Activated T-helper 2 cell treated with anti-CD3 and anti-CD28 coated beads, Interferon-gamma antibody, Interleukin-2, Interleukin-4, amounts not matched to agents 10 μg/mL and 5 μg/mL and 100 μg/mL, durations not matched to agents 14 hours and 24 hours and 36 hours (primary cell): ENCODE measurements around the gene STX1A. TPM values are rescaled to one million over a fixed set of nuclear protein-coding genes. Genes with fewer than 3 reads are reported as not detected.
"Not testable (repeated sequence)": the region's sequence is repeated elsewhere in the genome, so short reads cannot be mapped to it uniquely, and the experiment has no call there.

Experiments
- DNase-seq: peaks from one replicate; pipeline ENCODE4 v3.0.0; 2021; ENCODE audit warnings: low spot score
- H3K27ac Mint-ChIP-seq: one replicate; pipeline ENCODE4 v1.8.0; 2021; ENCODE audit warnings: mixed read lengths
- H3K27me3 Mint-ChIP-seq: one replicate; pipeline ENCODE4 v1.8.0; 2021; ENCODE audit warnings: low read depth, mixed read lengths
- H3K36me3 Mint-ChIP-seq: one replicate; pipeline ENCODE4 v1.8.0; 2021; ENCODE audit warnings: low read depth, mixed read lengths
- H3K4me1 Mint-ChIP-seq: one replicate; pipeline ENCODE4 v1.8.0; 2021; ENCODE audit warnings: low read depth, mixed read lengths
- H3K4me3 Mint-ChIP-seq: one replicate; pipeline ENCODE4 v1.8.0; 2021; ENCODE audit warnings: low read depth, mild to moderate bottlenecking, moderate library complexity, mixed read lengths
- H3K9me3 Mint-ChIP-seq: one replicate; pipeline ENCODE4 v1.8.0; 2021; ENCODE audit warnings: mixed read lengths
- intact Hi-C: fragments of 100-400 bp; cut with micrococcal nuclease; formaldehyde crosslinking; loops from one replicate; pipeline ENCODE4 v1.15.1; 2023
- total RNA-seq: library from RNA; stranded (reverse); gene quantifications from 2 replicates; pipeline ENCODE4 v1.2.3, GENCODE V29; 2022

Gene STX1A
- total RNA-seq, 1 donor from 2014 or later: 17.2 TPM

DNA sequence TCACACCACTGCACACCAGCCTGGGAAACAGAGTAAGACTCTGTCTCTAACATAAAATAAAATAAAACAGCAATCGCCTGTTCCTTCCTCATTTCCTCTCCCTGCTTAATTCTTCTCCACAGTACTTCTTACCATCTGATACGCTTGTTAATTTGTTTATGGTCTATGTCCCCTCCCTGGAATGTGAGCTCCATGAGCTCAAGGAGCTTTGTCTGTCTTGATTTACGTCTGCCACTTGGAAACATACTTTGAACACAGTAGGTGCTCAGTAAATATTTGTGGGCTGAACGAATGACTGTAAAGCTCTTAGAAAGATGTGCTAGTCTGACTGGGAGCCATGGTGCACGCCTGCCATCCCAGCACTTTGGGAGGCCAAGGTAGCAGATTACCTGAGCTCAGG, 9.1 kb upstream of the STX1A start:
- Mint-ChIP-seq H3K9me3 (no peaks in the 10 kb centered on the region), H3K4me1 (no peaks in the 10 kb centered on the region), H3K36me3 (no peaks in the 10 kb centered on the region), H3K27me3 (peaks cover 9% of the 10 kb centered on the region), H3K27ac (no peak overlapping the region), H3K4me3 (no peak overlapping the region)
- DNase-seq: no peak
- intact Hi-C loops: no loop called here

DNA sequence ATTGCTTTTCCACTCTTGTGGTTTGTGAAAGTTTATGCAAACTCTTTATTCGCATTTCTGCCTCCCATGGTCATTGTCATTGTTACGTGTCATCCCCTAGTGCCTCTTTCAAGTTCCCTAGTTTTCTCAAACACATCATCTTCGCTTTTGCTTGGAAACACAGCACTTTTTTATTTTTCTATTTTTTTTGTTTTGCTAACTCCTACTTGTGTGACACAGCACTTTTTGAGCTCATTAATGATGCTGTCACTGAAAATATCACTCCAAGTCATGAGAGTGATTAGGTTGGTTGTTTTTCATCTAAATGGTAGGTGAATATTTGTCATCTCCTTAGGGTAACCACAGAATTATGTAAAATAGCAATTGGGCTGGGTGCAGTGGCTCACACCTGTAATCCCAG, 8.5 kb upstream of the STX1A start:
- Mint-ChIP-seq H3K27me3 (peaks cover 9% of the 10 kb centered on the region), H3K4me1 (no peaks in the 10 kb centered on the region), H3K4me3 (no peak overlapping the region), H3K36me3 (no peaks in the 10 kb centered on the region), H3K9me3 (no peaks in the 10 kb centered on the region), H3K27ac (no peak overlapping the region)
- intact Hi-C loops: no loop called here
- no peak for DNase-seq

GRCh38 chr7:73726083-73726466, 6.6 kb upstream of the STX1A start:
- Mint-ChIP-seq H3K4me1 (no peaks in the 10 kb centered on the region), H3K27me3 (peaks cover 11% of the 10 kb centered on the region), H3K9me3 (no peaks in the 10 kb centered on the region), H3K27ac (no peak overlapping the region), H3K36me3 (no peaks in the 10 kb centered on the region), H3K4me3 (no peak overlapping the region)
- intact Hi-C loops: no loop called here
- DNase-seq: no peak

GRCh38 chr7:73723813-73724212, 4.3 kb upstream of the STX1A start:
- Mint-ChIP-seq H3K27ac (no peak overlapping the region), H3K4me3 (no peak overlapping the region), H3K4me1 (peaks cover 5% of the 10 kb centered on the region)

DNA sequence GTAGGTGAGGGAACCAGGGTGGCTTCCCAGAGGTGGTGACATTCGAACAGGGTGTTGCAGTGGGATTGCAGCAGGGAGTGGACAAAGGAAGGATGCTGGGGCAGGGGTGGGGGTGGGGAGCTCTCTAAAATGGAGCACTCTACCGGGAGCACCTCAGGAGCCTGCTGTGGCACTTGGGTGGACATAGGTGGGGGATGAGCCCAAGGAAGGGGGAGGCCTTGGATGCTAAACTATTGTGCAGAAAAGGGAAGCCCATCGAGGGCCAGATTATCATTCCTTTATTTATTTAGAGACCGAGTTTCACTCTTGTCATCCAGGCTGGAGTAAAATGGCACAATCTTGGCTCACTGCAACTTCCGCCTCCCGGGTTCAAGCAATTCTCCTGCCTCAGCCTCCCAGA, 3.3 kb upstream of the STX1A start:
- peaks cover 12% of the 10 kb centered on the region for H3K27me3 Mint-ChIP-seq
- H3K9me3 Mint-ChIP-seq: no peaks in the 10 kb centered on the region
- no peak for DNase-seq
- intact Hi-C loops: no loop called here
- H3K4me3 Mint-ChIP-seq: no peak overlapping the region
- H3K27ac Mint-ChIP-seq: no peak overlapping the region
- no peaks in the 10 kb centered on the region for H3K36me3 Mint-ChIP-seq
- H3K4me1 Mint-ChIP-seq: peaks cover 14% of the 10 kb centered on the region

More at GRCh38 chr7:73723813-73724212, 4.3 kb upstream of the STX1A start:
- peaks cover 15% of the 10 kb centered on the region for H3K27me3 Mint-ChIP-seq
- no peak for DNase-seq
- intact Hi-C loops: no loop called here
- H3K9me3 Mint-ChIP-seq: no peaks in the 10 kb centered on the region
- H3K36me3 Mint-ChIP-seq: no peaks in the 10 kb centered on the region

- DNase-seq, H3K27ac Mint-ChIP-seq, intact Hi-C loops, H3K4me3 Mint-ChIP-seq, H3K36me3 Mint-ChIP-seq, H3K9me3 Mint-ChIP-seq: not testable (repeated sequence)
- H3K27me3 Mint-ChIP-seq: peaks cover 12% of the 10 kb centered on the region
- peaks cover 17% of the 10 kb centered on the region for H3K4me1 Mint-ChIP-seq
These were observed 2.7 kb upstream of the STX1A start for GRCh38 chr7:73722182-73722581.

DNA sequence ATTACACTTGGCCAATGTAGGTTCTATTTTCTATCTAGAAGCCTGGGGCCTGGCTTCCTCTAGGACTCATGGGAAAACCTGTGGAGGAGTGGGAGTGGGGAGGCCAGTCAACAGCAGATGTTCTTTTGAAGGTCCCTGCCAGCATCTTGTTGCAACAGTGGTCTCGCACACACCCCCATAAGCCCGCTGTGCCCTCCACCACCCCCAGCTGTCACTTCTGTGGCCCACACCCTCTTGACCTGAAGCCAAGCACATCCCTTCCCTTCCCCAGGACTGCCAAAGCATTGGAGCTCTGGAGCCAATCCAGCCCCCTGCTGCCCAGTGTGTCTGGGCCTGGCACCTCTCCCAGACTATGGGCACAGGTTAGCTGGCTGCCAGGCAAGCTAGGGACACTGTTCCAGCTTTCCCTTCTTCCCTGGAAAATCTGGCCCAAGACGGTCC, 1.9 kb upstream of the STX1A start:
- Mint-ChIP-seq H3K9me3 (no peaks in the 10 kb centered on the region), H3K4me3 (peak overlapping the region; percentile 45), H3K36me3 (peaks cover 5% of the 10 kb centered on the region), H3K27ac (no peak overlapping the region), H3K27me3 (peaks cover 12% of the 10 kb centered on the region), H3K4me1 (peaks cover 22% of the 10 kb centered on the region)
- intact Hi-C loops: no loop called here
- no peak for DNase-seq

GRCh38 chr7:73720443-73720842, 974 bp upstream of the STX1A start:
- H3K9me3 Mint-ChIP-seq, H3K36me3 Mint-ChIP-seq, intact Hi-C loops, DNase-seq: not testable (repeated sequence)
- H3K27me3 Mint-ChIP-seq: peaks cover 12% of the 10 kb centered on the region
- peak overlapping the region; percentile 80 for H3K4me3 Mint-ChIP-seq
- H3K4me1 Mint-ChIP-seq: peaks cover 29% of the 10 kb centered on the region
- peak overlapping the region; percentile 62 for H3K27ac Mint-ChIP-seq

GRCh38 chr7:73719806-73720169, 319 bp upstream of the STX1A start:
- Mint-ChIP-seq H3K4me3 (peak overlapping the region; percentile 80), H3K27me3 (peaks cover 11% of the 10 kb centered on the region), H3K4me1 (peaks cover 31% of the 10 kb centered on the region), H3K36me3 (peaks cover 9% of the 10 kb centered on the region), H3K9me3 (no peaks in the 10 kb centered on the region), H3K27ac (no peak overlapping the region)
- no peak for DNase-seq
- intact Hi-C loops: loop anchor here (2.0 to 5.0 kb wide), 3 partner anchors 52 to 142 kb away; partner anchors contain the start of genes MLXIPL, TBL2 and VPS37D

DNA sequence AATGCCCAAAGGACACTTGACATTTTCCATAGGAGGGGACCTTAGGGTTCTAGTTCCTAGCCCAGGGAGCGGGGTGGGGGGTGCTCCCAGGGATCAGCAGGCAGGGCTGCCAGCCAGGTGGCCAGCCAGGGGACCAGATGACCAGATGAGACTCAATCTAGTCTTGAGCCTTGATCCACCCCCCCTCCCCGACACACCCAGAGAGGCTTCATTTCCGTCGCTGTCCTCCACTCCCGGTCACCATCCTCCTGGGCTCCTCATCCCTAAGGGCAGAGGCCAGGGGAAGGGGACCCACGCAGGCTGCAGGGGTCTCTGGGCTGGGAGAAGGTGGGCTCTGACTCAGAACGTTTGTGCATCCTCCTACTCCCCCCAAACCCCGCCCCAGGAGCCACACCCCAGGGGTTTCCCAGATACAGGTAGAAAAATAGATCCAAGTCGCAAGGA, 1.0 kb downstream of the STX1A start:
- Mint-ChIP-seq H3K4me3 (peak overlapping the region; percentile 89), H3K36me3 (peaks cover 9% of the 10 kb centered on the region)

DNA sequence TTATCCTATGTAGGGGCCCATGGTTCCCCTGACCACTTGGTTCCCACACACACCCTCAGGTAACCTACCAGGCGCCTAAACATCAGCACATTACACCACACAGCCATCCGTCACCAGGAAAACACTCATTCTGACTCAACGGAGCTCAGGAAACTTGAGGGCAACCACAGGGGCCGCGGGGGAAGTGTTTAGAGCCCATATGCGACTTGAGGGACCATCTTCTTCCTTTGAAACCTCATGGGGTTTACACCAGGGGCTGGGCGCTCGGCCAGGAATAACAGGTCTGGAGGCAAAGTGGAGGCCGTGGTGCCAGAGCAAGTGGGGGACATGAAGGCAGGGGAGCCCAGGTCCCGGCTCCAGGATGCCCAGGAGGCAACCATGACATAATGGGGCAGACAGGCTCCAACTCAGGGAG, 1.5 kb downstream of the STX1A start:
- Mint-ChIP-seq H3K27ac (peak overlapping the region; percentile 83), H3K9me3 (no peaks in the 10 kb centered on the region), H3K27me3 (peaks cover 9% of the 10 kb centered on the region), H3K4me3 (peak overlapping the region; percentile 89), H3K4me1 (peaks cover 34% of the 10 kb centered on the region), H3K36me3 (peaks cover 9% of the 10 kb centered on the region)
- intact Hi-C loops: loop anchor here (1.0 to 5.0 kb wide), 5 partner anchors 20 to 141 kb away; partner anchors contain the start of genes ABHD11, BUD23, DNAJC30 and MLXIPL
- peak; percentile 63 for DNase-seq

More for the DNA sequence above, 1.0 kb downstream of the STX1A start:
- DNase-seq: no peak
- peaks cover 9% of the 10 kb centered on the region for H3K27me3 Mint-ChIP-seq
- H3K4me1 Mint-ChIP-seq: peaks cover 31% of the 10 kb centered on the region
- no peaks in the 10 kb centered on the region for H3K9me3 Mint-ChIP-seq
- H3K27ac Mint-ChIP-seq: peak overlapping the region; percentile 83
- intact Hi-C loops: loop anchor here (1.0 to 5.0 kb wide), 5 partner anchors 20 to 141 kb away; partner anchors contain the start of genes ABHD11, BUD23, DNAJC30 and MLXIPL

DNA sequence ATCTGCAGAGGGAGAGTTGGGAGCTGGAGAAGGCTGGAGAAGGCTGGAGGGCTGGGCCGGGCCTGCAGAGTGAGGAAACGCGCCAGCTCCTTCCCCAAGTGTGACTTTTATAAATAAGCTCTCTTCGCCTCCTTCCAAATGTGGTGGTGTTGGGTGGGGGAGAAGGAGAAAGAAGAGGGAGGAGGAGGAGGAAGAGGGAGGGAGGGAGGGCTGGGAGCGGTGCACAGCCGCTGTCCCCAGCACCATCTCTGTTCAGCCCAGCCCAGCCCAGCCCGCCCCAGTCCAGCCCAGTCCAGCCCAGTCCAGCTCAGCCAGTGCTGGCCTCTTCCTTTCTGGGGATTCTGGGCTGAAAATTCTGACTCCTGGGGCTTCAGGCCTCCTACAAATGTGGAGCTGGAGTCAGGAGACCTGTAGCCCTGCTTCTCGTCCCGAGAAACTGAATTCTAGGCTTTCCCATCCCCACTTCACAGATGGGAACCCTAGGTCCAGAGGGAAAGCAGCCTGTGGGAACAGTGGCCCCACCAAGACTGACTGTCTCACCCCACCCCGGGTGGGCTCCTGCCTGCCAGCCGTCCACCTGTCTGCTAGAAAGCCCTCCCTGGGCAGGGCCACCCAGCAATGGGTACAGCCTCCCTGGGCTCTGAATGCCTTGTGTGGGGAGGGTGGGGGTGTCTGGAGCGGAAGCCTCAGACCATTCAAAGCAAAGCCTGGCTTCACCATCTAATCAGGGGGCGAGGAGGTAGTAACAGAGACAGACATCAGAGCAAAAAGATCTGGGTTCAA, 2.3 kb downstream of the STX1A start:
- Mint-ChIP-seq H3K27me3 (peaks cover 11% of the 10 kb centered on the region), H3K36me3 (peaks cover 9% of the 10 kb centered on the region), H3K9me3 (no peaks in the 10 kb centered on the region), H3K4me3 (peak overlapping the region; percentile 89), H3K4me1 (peaks cover 40% of the 10 kb centered on the region), H3K27ac (no peak overlapping the region)
- intact Hi-C loops: loop anchor here (5.0 kb wide), 2 partner anchors 50 to 140 kb away; partner anchors contain the start of genes TBL2 and VPS37D
- DNase-seq: no peak

DNA sequence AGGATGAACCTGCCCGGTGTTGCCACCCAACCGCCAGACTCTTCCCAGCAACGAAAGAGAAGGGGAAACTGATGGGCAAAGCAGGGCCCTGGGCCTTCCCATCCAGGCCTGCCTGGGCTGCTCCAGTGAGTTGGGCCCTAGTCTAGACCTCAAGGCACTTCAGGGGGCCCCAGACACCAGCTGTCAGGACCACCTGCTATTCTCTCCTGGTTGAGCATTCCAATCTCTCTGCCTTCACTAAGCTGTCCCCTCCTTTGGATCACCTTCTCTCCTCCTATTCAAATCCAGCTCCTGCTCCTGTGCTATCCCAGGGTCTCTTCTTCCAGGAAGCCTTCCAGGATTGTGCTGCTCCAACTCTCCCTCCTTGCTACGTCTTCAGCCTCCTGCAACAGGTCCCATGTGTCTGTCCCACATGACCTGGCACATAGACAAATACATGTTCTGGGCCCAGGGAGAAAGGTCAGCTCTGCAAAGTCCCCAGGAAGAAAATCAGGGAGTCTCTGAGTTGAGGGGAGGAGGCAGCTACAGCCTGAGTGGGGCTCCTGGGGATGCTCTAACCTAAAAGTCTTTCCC, 3.1 kb downstream of the STX1A start:
- no peak overlapping the region for H3K4me3 Mint-ChIP-seq

More for the DNA sequence above, 3.1 kb downstream of the STX1A start:
- peaks cover 40% of the 10 kb centered on the region for H3K4me1 Mint-ChIP-seq
- H3K27ac Mint-ChIP-seq: no peak overlapping the region
- intact Hi-C loops: loop anchor here (5.0 kb wide), 2 partner anchors 49 to 139 kb away; partner anchors contain the start of genes TBL2 and VPS37D
- no peak for DNase-seq
- H3K27me3 Mint-ChIP-seq: peaks cover 11% of the 10 kb centered on the region
- no peaks in the 10 kb centered on the region for H3K9me3 Mint-ChIP-seq
- peaks cover 9% of the 10 kb centered on the region for H3K36me3 Mint-ChIP-seq
